Activated effector memory CD4-positive, alpha-beta T cell treated with anti-CD3 and anti-CD28 coated beads, Interleukin-2, amount 50 U/mL, for 16 hours (primary cell): ENCODE measurements around the gene EMC7.

ENCODE experiments used
- DNase-seq: peaks from one replicate; pipeline ENCODE4 v3.0.0-alpha.2; 2020

The EMC7 gene

GRCh38 chr15:34038023-34038870 is 63.4 kb downstream of the EMC7 start:
- DNase-seq, result peak; percentile 89
